HL-60 (cell line): Measurements from ENCODE around the gene MPI.

ENCODE experiments used
- CTCF ChIP-seq: IDR thresholded peaks from one replicate; pipeline ENCODE4 v1.5.1; 2011; ENCODE audit warnings: low read length, control low read depth, inconsistent platforms; ENCODE audit not compliant: insufficient read depth
- GABPA ChIP-seq: IDR thresholded peaks from 2 replicates; pipeline ENCODE4 v1.6.1; 2012; ENCODE audit warnings: low read depth
- POLR2AphosphoS5 ChIP-seq: IDR thresholded peaks from 2 replicates; pipeline ENCODE4 v1.6.1; 2012; ENCODE audit warnings: low read depth
- REST ChIP-seq: IDR thresholded peaks from 2 replicates; pipeline ENCODE4 v1.6.1; 2012; ENCODE audit warnings: low read depth; ENCODE audit not compliant: insufficient replicate concordance

- TF ChIP-seq POLR2AphosphoS5: no peak
- no peak for TF ChIP-seq CTCF
- no peak for TF ChIP-seq GABPA
- no peak for TF ChIP-seq REST
These were observed 20.5 kb upstream of the MPI start for GRCh38 chr15:74869372-74869725.
